PC-3 (cell line): ENCODE measurements around the gene ASB13.

ENCODE experiments used
- EZH2 ChIP-seq: fragments of 300-600 bp; sonication (generic); IDR thresholded peaks from one replicate; pipeline ENCODE4 v1.6.1; 2017; ENCODE audit warnings: antibody characterized with exemption, mild to moderate bottlenecking, low read length; ENCODE audit not compliant: unreplicated experiment
- EZH2phosphoT487 ChIP-seq: fragments of 300-600 bp; sonication (generic); IDR thresholded peaks from 2 replicates; pipeline ENCODE4 v1.6.1; 2018; ENCODE audit warnings: mild to moderate bottlenecking, antibody characterized with exemption, low read length, borderline replicate concordance
- TF ChIP-seq, protein P1 (sequence below): fragments of 300-600 bp; sonication (generic); conservative IDR thresholded peaks from 2 replicates; pipeline ENCODE4 v1.5.1; 2017; ENCODE audit warnings: antibody characterized with exemption, low read depth, mild to moderate bottlenecking, low read length

DNA sequence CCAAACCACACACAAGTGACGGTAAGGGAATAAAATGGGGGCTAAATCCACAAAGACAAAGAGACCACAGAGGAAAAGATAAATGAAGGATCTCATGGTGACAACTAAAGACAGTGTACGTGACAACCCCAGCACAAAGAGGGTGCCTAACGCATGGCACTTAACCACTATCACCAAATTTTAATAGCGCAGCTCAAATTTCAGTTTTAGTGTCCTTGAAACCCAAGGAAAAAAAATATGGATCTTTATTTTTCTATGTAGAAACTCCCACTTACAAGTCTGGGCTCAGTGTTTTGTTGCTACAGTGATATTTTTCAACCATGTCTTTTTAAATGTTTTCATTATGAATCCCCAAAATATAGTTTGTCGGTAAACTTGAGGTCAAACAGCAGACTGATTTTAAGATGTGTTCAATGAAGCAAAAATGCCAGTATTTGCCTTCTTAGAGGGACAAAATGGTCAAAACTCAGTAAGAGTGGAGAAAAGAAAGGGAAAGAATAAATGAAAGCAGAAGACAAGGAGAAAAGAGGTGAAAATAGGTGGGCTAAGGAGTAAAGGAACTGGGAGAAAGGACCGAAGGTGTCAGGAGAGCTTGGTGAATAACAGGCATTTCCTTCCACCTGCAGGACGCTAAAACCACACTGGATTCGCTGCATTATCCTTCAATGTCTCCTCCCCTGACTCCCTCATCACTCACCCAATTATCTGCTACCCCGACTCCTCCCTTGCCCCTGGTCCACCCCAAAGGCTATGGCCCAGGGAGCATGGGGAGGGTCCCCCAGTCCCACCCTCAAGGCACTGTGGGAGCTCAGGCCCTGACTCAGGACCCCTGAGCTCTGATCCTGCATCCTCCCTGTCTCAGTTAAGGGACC, 3.5 kb downstream of the ASB13 start:
- TF ChIP-seq, protein P1, sequence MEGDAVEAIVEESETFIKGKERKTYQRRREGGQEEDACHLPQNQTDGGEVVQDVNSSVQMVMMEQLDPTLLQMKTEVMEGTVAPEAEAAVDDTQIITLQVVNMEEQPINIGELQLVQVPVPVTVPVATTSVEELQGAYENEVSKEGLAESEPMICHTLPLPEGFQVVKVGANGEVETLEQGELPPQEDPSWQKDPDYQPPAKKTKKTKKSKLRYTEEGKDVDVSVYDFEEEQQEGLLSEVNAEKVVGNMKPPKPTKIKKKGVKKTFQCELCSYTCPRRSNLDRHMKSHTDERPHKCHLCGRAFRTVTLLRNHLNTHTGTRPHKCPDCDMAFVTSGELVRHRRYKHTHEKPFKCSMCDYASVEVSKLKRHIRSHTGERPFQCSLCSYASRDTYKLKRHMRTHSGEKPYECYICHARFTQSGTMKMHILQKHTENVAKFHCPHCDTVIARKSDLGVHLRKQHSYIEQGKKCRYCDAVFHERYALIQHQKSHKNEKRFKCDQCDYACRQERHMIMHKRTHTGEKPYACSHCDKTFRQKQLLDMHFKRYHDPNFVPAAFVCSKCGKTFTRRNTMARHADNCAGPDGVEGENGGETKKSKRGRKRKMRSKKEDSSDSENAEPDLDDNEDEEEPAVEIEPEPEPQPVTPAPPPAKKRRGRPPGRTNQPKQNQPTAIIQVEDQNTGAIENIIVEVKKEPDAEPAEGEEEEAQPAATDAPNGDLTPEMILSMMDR: no peak
- TF ChIP-seq EZH2 (no peak), EZH2phosphoT487 (no peak)
